Smooth muscle cell of the coronary artery (primary cell): ENCODE measurements around the gene UNC45B. TPM values are rescaled to one million over a fixed set of nuclear protein-coding genes. Genes with fewer than 3 reads are reported as not detected.

Experiments used
- total RNA-seq: library from RNA; depleted of rRNA; stranded (reverse); fragments of >200 nt; gene quantifications from 2 replicates; pipeline ENCODE4 v1.2.3, GENCODE V29; 2014; ENCODE audit warnings: low replicate concordance

The UNC45B gene
- total RNA-seq: not detected in 2 replicates

GRCh38 chr17:35147375-35147905 lies at the start of gene UNC45B:
TSS of gene UNC45B (plus strand) at chr17:35147817. CDS start at chr17:35148264, 447 bp downstream.

DNA sequence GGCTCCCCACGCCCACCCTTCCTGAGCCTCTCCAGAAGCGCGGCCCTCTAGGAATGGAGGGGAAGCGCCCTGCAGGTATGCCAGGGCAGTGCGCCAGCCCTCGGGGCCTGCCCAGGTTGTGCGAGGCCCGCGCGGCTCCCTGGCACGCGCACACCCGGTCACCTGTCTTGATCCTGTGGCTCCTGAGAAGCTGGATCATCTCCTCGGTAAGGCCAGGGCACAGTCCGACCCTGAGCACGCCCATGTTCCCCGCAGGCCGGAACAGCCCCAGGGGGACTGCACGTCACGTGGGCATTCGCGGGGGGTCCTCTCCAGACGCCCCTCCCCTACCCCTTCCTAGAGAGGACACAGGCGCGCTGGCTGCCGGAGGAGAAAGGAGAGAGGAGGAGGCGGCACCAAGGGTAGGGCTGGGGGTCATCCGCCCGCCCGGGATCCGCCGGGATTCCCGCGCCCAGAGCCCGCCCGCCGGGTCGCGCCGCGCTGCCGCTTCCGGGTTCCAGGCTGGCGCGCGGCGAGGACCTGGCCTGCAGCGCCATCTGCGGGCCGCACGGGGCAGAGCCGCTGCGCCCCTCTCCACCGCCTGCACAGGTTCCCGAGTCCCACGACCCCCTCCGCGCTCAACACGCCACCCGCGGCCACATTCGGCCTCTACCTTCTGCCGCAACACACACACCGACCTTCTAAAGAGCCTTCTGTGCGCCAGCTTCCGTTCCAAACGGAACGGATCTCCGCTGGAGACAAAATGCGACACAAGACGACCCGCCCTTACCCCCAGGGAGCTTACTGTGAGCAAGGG lies 28.0 kb upstream of the UNC45B start, which contains the start of gene RAD51D:
TSS of gene RAD51D (minus strand) at position 491 of the 796 bp plus-strand sequence. CDS start at position 244, 247 bp downstream.

DNA sequence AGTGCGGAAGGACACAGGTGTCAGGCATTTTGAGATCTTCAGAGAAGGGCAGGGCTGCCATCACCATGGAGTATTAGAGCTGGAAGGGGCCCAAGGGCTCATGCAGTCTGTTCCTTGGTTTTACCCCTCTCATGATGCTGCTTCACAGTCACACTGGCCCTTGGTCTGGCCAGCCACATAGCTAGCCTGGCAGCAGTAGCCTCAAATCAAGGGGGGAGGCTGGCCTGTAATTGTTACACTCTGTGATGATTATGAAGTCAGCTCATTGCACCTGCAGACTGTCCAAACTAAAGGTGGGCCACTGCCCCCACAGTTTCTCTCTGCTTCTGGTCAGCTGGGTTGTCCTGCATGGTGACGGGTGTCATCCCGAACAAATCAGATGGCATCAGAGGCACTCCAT lies 26.3 kb upstream of the UNC45B start, which contains the start of gene FNDC8:
TSS of gene FNDC8 (plus strand) at position 301 of the 400 bp plus-strand sequence. CDS start at position 380, 79 bp downstream.

GRCh38 chr17:35141681-35142466 lies 5.7 kb upstream of the UNC45B start, which contains the start of gene NLE1:
TSS of gene NLE1 (minus strand) at chr17:35142303. CDS start at chr17:35142275, 28 bp downstream.

GRCh38 chr17:35194001-35194400 lies 46.4 kb downstream of the UNC45B start, which contains the start of gene SLC35G3:
TSS of gene SLC35G3 (minus strand) at chr17:35194393. CDS start at chr17:35194307, 86 bp downstream.

Other genes with a start within 250 kb of the UNC45B start
- 0.23 and 1.1 TPM in 2 replicates for gene CCT6B, start 186.4 kb upstream of the UNC45B start, total RNA-seq
- gene ZNF830, start 186.3 kb upstream of the UNC45B start, total RNA-seq: 13.4 and 18.3 TPM in 2 replicates
- 41.2 and 43.3 TPM in 2 replicates for gene LIG3, start 167.3 kb upstream of the UNC45B start, total RNA-seq
- 9.8 and 12.6 TPM in 2 replicates for gene RFFL, start 84.1 kb upstream of the UNC45B start, total RNA-seq
- gene RAD51D, start 28.0 kb upstream of the UNC45B start, total RNA-seq: 3.5 and 8.4 TPM in 2 replicates
- not detected in 2 replicates for gene FNDC8, start 26.2 kb upstream of the UNC45B start, total RNA-seq
- 16.4 and 19.3 TPM in 2 replicates for gene NLE1, start 5.5 kb upstream of the UNC45B start, total RNA-seq
- not detected in 2 replicates for gene SLC35G3, start 46.6 kb downstream of the UNC45B start, total RNA-seq
- gene SLFN5, start 95.3 kb downstream of the UNC45B start, total RNA-seq: 56.1 and 77.1 TPM in 2 replicates
- gene SLFN11, start 225.8 kb downstream of the UNC45B start, total RNA-seq: 62.4 and 69.4 TPM in 2 replicates